ENCODE data around the gene ADRB2. TPM values are rescaled to one million over a fixed set of nuclear protein-coding genes. Genes with fewer than 3 reads are reported as not detected.

The ADRB2 gene
- total and polyA plus RNA-seq, 4 donors: 1.2 to 7.6 (median 3.8) TPM

- TF ChIP-seq RAD21 (IDR thresholded peaks at IDR 0.05) (no peak), SP1 (IDR thresholded peaks at IDR 0.05) (no peak), FOXA2 (IDR thresholded peaks at IDR 0.05) (no peak), YY1 (IDR thresholded peaks at IDR 0.05) (no peak), ATF3 (IDR thresholded peaks at IDR 0.05) (no peak), JUND (IDR thresholded peaks at IDR 0.05) (no peak), CTCF (IDR thresholded peaks at IDR 0.05; ENCODE audit: low read depth, low read length, missing input control) (no peak)
- Histone ChIP-seq H3K27ac (ENCODE audit: low read depth in 1 of 2, low read length in 2 of 2) (no peak overlapping the region), H3K9ac (ENCODE audit: low read depth in 1 of 2, low read length in 2 of 2) (no peak overlapping the region), H3K9me3 (ENCODE audit: control insufficient read depth in 4 of 4, low read length in 3 of 4) (no peaks in the 10 kb centered on the region), H3K36me3 (ENCODE audit: control insufficient read depth in 4 of 4, insufficient read depth in 3 of 4, low read depth in 1 of 4, low read length in 3 of 4) (no peaks in the 10 kb centered on the region), H3K4me1 (ENCODE audit: control insufficient read depth in 4 of 4, insufficient read depth in 4 of 4, low read length in 3 of 4) (peaks cover 0 to 6% (median 1%) of the 10 kb centered on the region in 4 donors), H3K27me3 (ENCODE audit: control insufficient read depth in 4 of 4, insufficient read depth in 4 of 4, low read length in 3 of 4) (no peaks in the 10 kb centered on the region), H3K4me3 (ENCODE audit: low read depth in 1 of 3, low read length in 3 of 3) (no peak overlapping the region)
- no peak for DNase-seq (ENCODE audit: low spot score)
- WGBS: 78% methylated on average over 5 of the region's 5 CpGs
Observed at GRCh38 chr5:148855249-148856008, 29.0 kb downstream of the ADRB2 start.

GRCh38 chr5:148856009-148856367 is 29.6 kb downstream of the ADRB2 start:
- Histone ChIP-seq H3K9me3 (ENCODE audit: control insufficient read depth in 4 of 4, low read length in 3 of 4) (no peaks in the 10 kb centered on the region), H3K27me3 (ENCODE audit: control insufficient read depth in 4 of 4, insufficient read depth in 4 of 4, low read length in 3 of 4) (no peaks in the 10 kb centered on the region), H3K4me1 (ENCODE audit: control insufficient read depth in 4 of 4, insufficient read depth in 4 of 4, low read length in 3 of 4) (peaks cover 0 to 6% (median 1%) of the 10 kb centered on the region in 4 donors), H3K27ac (ENCODE audit: low read depth in 1 of 2, low read length in 2 of 2) (no peak overlapping the region), H3K36me3 (ENCODE audit: control insufficient read depth in 4 of 4, insufficient read depth in 3 of 4, low read depth in 1 of 4, low read length in 3 of 4) (no peaks in the 10 kb centered on the region), H3K9ac (ENCODE audit: low read depth in 1 of 2, low read length in 2 of 2) (no peak overlapping the region), H3K4me3 (ENCODE audit: low read depth in 1 of 3, low read length in 3 of 3) (no peak overlapping the region)
- DNase-seq (ENCODE audit: low spot score): no peak
- TF ChIP-seq FOXA1 (IDR thresholded peaks at IDR 0.05) (no peak), ATF3 (IDR thresholded peaks at IDR 0.05) (no peak), NR2F2 (IDR thresholded peaks at IDR 0.05) (no peak), FOXA2 (IDR thresholded peaks at IDR 0.05) (no peak), ZBTB33 (IDR thresholded peaks at IDR 0.05) (no peak), RAD21 (IDR thresholded peaks at IDR 0.05) (no peak), REST (IDR thresholded peaks at IDR 0.05) (no peak), SP1 (IDR thresholded peaks at IDR 0.05) (no peak), RXRA (IDR thresholded peaks at IDR 0.05) (no peak)
- 51% methylated on average over 2 of the region's 2 CpGs for WGBS

All from liver (tissue), 9 donors.